Stimulated activated naive B cell treated with anti-CD40 and anti-IgM and Interleukin-4, amounts not matched to agents 10 μg/mL and 1 μg/mL and 100 μg/mL, for 72 hours (primary cell): ENCODE data around the gene CMTM2.
"Not testable (repeated sequence)": the region's sequence is repeated elsewhere in the genome, so short reads cannot be mapped to it uniquely, and the experiment has no call there.

ENCODE experiments used
- ATAC-seq, 2 donors: fragments of 150-1000 bp; cut with Tn5 transposase; replicated peaks; 2 replicates each; pipeline ENCODE4 v1.10.0; 2021; ENCODE audit warnings: moderate library complexity in 1 of 2
- DNase-seq: peaks from one replicate; pipeline ENCODE4 v3.0.0; 2021
- H3K27ac Mint-ChIP-seq: one replicate; pipeline ENCODE4 v1.8.0; 2022; ENCODE audit warnings: mild to moderate bottlenecking, mixed read lengths
- H3K27me3 Mint-ChIP-seq, 2 donors: one replicate each; pipeline ENCODE4 v1.8.0; 2022; ENCODE audit warnings: mixed read lengths in 2 of 2
- H3K36me3 Mint-ChIP-seq, 2 donors: one replicate each; pipeline ENCODE4 v1.8.0; 2022; ENCODE audit warnings: mixed read lengths in 2 of 2, mild to moderate bottlenecking in 1 of 2
- H3K4me1 Mint-ChIP-seq, 2 donors: one replicate each; pipeline ENCODE4 v1.8.0; 2022; ENCODE audit warnings: mixed read lengths in 2 of 2, mild to moderate bottlenecking in 1 of 2
- H3K4me3 Mint-ChIP-seq, 2 donors: one replicate each; pipeline ENCODE4 v1.8.0; 2022; ENCODE audit warnings: mild to moderate bottlenecking in 2 of 2, mixed read lengths in 2 of 2, moderate library complexity in 1 of 2
- H3K9me3 Mint-ChIP-seq, 2 donors: one replicate each; pipeline ENCODE4 v1.8.0; 2022; ENCODE audit warnings: mixed read lengths in 2 of 2, mild to moderate bottlenecking in 1 of 2

CMTM2 gene

DNA sequence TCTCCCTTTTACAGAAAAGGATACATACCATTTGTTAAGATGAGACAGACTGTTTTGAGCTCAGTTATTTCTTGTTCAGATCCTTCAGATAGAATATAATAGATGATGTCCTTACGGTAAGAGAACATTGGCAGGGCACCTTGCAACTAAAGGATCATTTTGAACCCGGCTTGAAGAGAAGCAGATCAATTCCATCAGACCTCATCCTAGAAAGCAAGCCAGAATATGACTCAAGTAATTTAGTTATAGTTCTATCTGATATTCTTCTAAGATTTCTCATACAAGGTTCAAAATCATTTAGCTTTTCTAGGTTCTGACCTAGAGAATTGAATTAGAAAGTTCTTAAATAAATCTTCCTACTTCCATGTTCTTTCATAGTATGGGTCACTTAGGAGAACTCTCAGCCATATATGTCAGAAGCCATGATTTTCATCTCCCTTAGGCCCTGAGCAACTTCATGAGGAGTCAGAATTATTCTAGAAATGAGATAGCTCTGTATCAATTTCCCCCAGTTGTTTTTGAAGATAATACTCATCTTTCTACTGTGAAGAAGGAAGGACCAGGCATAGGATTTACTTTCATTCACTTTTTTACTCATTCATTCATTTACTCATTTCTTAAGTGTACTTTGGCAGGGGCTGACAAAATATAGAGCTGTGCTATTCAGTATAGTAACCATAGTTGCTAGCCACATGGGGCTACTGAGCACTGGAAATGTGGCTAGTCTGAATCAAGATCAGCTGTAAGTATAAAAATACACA is 15.5 kb upstream of the CMTM2 start:
- Mint-ChIP-seq H3K27me3 (no peaks in the 10 kb centered on the region), H3K36me3 (peaks cover 27 to 45% of the 10 kb centered on the region in 2 donors), H3K4me1 (peaks cover 15 to 19% of the 10 kb centered on the region in 2 donors), H3K4me3 (no peak overlapping the region), H3K27ac (no peak overlapping the region), H3K9me3 (no peaks in the 10 kb centered on the region)
- DNase-seq (no peak), ATAC-seq (peak; percentile 58 to 74)

DNA sequence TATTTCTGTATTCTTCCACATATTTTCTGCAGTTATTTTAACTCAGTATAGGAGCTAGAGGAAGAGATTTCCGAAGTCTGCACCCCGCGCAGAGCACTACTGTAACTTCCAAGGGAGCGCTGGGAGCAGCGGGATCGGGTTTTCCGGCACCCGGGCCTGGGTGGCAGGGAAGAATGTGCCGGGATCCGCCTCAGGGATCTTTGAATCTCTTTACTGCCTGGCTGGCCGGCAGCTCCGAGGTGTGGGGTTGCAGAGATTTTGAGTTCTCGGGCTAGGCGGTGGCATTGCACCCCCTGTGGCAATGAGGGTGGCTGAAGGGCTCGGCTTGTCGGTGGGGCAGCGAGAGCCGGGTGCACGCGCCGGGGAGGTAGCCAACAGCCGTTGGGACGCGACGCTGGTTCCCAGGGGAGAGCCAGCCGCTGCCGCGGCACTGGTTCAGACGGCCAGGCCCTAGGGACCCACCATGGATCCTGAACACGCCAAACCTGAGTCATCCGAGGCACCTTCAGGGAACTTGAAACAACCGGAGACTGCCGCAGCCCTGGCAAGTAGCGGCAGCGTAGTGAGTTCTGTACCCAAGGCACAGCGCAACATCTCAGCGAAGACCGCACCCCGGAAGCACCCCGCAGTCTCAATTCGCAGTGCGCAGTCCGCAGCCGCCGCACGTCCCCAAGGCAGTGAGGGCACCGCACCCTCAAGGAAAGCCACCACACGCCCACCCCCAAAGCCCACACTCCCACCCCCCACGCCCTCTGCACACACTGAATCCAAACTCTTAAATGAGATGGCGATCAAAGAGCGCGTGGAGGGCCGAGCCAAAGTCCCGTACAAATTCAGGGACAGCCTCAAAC is 13.0 kb upstream of the CMTM2 start, which contains the start of gene CMTM1:
TSS of gene CMTM1 (plus strand) at position 389 of the 851 bp plus-strand sequence. CDS start at position 464, 75 bp downstream.
- H3K27ac Mint-ChIP-seq, result no peak within 1 kb of the TSS
- H3K4me3 Mint-ChIP-seq, result no peak within 1 kb of the TSS
- DNase-seq (no peak), ATAC-seq (no peak)
- H3K27me3 Mint-ChIP-seq, result no peaks in the 10 kb centered on the region
- peaks cover 7 to 9% of the 10 kb centered on the region in 2 donors for H3K4me1 Mint-ChIP-seq
- H3K9me3 Mint-ChIP-seq, result no peaks in the 10 kb centered on the region
- peaks cover 25 to 29% of the 10 kb centered on the region in 2 donors for H3K36me3 Mint-ChIP-seq

- H3K4me1 Mint-ChIP-seq, ATAC-seq, H3K9me3 Mint-ChIP-seq, DNase-seq, H3K27me3 Mint-ChIP-seq, H3K4me3 Mint-ChIP-seq, H3K27ac Mint-ChIP-seq: not testable (repeated sequence)
- H3K36me3 Mint-ChIP-seq, result peaks cover 21 to 29% of the 10 kb centered on the region in 2 donors
These were observed 12.0 kb upstream of the CMTM2 start for GRCh38 chr16:66567270-66567669.

DNA sequence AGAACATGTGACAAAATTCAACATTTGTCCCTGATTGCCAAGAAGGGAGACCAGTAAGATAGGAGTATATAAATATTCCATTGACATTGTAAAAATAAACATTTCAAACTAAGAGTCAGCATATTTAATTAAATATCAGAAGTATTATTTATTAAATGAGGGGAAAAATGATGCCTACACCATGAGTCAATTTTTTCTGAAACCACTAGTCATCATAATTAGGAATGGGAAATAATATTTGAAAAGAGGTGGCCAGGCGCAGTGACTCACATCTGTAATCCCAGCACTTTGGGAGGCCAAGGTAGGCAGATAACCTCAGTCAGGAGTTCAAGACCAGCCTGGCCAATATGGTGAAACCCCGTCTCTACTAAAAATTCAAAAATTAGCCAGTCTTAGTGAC is 10.9 kb upstream of the CMTM2 start:
- no peak for DNase-seq
- Mint-ChIP-seq H3K36me3 (peaks cover 21 to 30% of the 10 kb centered on the region in 2 donors), H3K4me3 (no peak overlapping the region), H3K27me3 (no peaks in the 10 kb centered on the region), H3K27ac (no peak overlapping the region), H3K9me3 (no peaks in the 10 kb centered on the region), H3K4me1 (peaks cover 4 to 8% of the 10 kb centered on the region in 2 donors)
- no peak for ATAC-seq

GRCh38 chr16:66569131-66569530 is 10.1 kb upstream of the CMTM2 start:
- Mint-ChIP-seq H3K27me3 (peaks cover 0 to 3% of the 10 kb centered on the region in 2 donors), H3K4me3 (no peak overlapping the region), H3K27ac (no peak overlapping the region), H3K4me1 (peaks cover 5 to 8% of the 10 kb centered on the region in 2 donors), H3K9me3 (no peaks in the 10 kb centered on the region), H3K36me3 (peaks cover 18 to 30% of the 10 kb centered on the region in 2 donors)
- ATAC-seq, result no peak
- DNase-seq, result no peak

DNA sequence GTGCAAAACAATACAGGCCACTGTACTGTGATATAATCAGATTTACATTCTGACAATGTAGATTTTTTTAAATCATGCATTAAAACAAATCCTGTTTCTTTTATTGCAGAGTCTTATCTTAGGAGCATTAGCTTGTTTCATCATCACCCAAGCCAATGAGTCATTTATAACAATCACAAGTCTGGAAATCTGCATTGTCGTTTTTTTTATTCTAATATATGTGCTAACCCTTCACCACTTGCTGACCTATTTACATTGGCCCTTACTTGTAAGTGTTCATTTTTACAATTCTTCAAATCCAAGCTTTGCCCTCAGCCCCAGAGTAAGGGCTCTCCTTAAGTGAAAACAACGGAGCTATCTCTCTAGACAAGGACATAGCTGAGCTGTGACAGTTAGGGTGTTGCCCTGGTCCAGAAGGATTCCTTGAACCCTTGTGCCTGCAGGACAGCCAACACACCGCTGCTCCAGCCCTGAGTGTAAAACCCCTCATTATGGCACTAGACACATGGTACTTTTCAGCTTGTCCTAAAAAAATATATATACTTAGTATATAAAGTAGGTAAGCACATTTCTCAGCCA is 9.3 kb upstream of the CMTM2 start:
- Mint-ChIP-seq H3K36me3 (peaks cover 15 to 27% of the 10 kb centered on the region in 2 donors), H3K4me3 (no peak overlapping the region), H3K4me1 (peaks cover 6 to 8% of the 10 kb centered on the region in 2 donors), H3K27me3 (peaks cover 0 to 6% of the 10 kb centered on the region in 2 donors), H3K27ac (no peak overlapping the region), H3K9me3 (no peaks in the 10 kb centered on the region)
- no peak for ATAC-seq
- no peak for DNase-seq

GRCh38 chr16:66572356-66572755 is 6.9 kb upstream of the CMTM2 start:
- peaks cover 12 to 16% of the 10 kb centered on the region in 2 donors for H3K27me3 Mint-ChIP-seq
- H3K9me3 Mint-ChIP-seq, result no peaks in the 10 kb centered on the region
- ATAC-seq (peak in 1 of 2 donors; percentile 29), DNase-seq (no peak)
- no peak overlapping the region for H3K27ac Mint-ChIP-seq
- peaks cover 6 to 8% of the 10 kb centered on the region in 2 donors for H3K4me1 Mint-ChIP-seq
- no peak overlapping the region for H3K4me3 Mint-ChIP-seq
- peaks cover 2 to 11% of the 10 kb centered on the region in 2 donors for H3K36me3 Mint-ChIP-seq

- DNase-seq (no peak), ATAC-seq (no peak)
- H3K4me3 Mint-ChIP-seq, result no peak overlapping the region
- peaks cover 0 to 5% of the 10 kb centered on the region in 2 donors for H3K36me3 Mint-ChIP-seq
- H3K27ac Mint-ChIP-seq, result no peak overlapping the region
- no peaks in the 10 kb centered on the region for H3K9me3 Mint-ChIP-seq
- peaks cover 17 to 19% of the 10 kb centered on the region in 2 donors for H3K4me1 Mint-ChIP-seq
- H3K27me3 Mint-ChIP-seq, result peaks cover 29 to 33% of the 10 kb centered on the region in 2 donors
These were observed 5.2 kb upstream of the CMTM2 start for GRCh38 chr16:66574081-66574480.

- Mint-ChIP-seq H3K27me3 (peaks cover 34 to 37% of the 10 kb centered on the region in 2 donors), H3K27ac (no peak overlapping the region), H3K36me3 (peaks cover 0 to 5% of the 10 kb centered on the region in 2 donors), H3K4me1 (peaks cover 17 to 24% of the 10 kb centered on the region in 2 donors), H3K9me3 (no peaks in the 10 kb centered on the region), H3K4me3 (no peak overlapping the region)
- ATAC-seq (no peak), DNase-seq (no peak)
These were observed 4.7 kb upstream of the CMTM2 start for GRCh38 chr16:66574531-66574930.

- DNase-seq, result no peak
- H3K27me3 Mint-ChIP-seq, result peaks cover 39 to 43% of the 10 kb centered on the region in 2 donors
- no peak overlapping the region for H3K4me3 Mint-ChIP-seq
- no peak overlapping the region for H3K27ac Mint-ChIP-seq
- ATAC-seq, result no peak
- H3K36me3 Mint-ChIP-seq, result peaks cover 0 to 5% of the 10 kb centered on the region in 2 donors
- no peaks in the 10 kb centered on the region for H3K9me3 Mint-ChIP-seq
- peaks cover 17 to 25% of the 10 kb centered on the region in 2 donors for H3K4me1 Mint-ChIP-seq
These were observed 4.2 kb upstream of the CMTM2 start for GRCh38 chr16:66575060-66575459.

DNA sequence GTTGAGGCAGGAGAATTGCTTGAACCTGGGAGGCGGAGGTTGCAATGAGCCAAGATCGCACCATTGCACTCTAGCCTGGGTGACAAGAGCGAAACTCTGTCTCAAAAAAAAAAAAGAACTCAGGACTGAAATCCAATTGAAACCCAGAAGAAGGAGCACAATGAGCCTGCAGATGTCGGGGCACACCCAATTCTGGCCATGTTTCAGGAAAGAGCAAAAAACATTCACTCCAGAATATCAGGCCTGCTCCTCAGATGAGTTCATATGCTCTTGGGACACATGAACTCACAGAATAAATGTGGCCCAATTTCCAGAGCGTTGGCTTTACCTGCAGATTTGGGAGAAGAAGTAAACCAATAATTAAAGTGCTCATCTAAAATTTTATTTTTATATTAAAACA is 3.0 kb upstream of the CMTM2 start:
- Mint-ChIP-seq H3K27me3 (peaks cover 42 to 52% of the 10 kb centered on the region in 2 donors), H3K4me3 (no peak overlapping the region), H3K36me3 (peaks cover 0 to 5% of the 10 kb centered on the region in 2 donors), H3K4me1 (peaks cover 23 to 25% of the 10 kb centered on the region in 2 donors), H3K9me3 (no peaks in the 10 kb centered on the region), H3K27ac (no peak overlapping the region)
- DNase-seq (no peak), ATAC-seq (no peak)

GRCh38 chr16:66580605-66581209 is 1.4 kb downstream of the CMTM2 start:
- peaks cover 59 to 62% of the 10 kb centered on the region in 2 donors for H3K27me3 Mint-ChIP-seq
- peaks cover 21% of the 10 kb centered on the region in 2 donors for H3K4me1 Mint-ChIP-seq
- DNase-seq (no peak), ATAC-seq (no peak)
- H3K27ac Mint-ChIP-seq, result no peak overlapping the region
- H3K36me3 Mint-ChIP-seq, result no peaks in the 10 kb centered on the region
- H3K9me3 Mint-ChIP-seq, result peaks cover 0 to 1% of the 10 kb centered on the region in 2 donors
- H3K4me3 Mint-ChIP-seq, result no peak overlapping the region

DNA sequence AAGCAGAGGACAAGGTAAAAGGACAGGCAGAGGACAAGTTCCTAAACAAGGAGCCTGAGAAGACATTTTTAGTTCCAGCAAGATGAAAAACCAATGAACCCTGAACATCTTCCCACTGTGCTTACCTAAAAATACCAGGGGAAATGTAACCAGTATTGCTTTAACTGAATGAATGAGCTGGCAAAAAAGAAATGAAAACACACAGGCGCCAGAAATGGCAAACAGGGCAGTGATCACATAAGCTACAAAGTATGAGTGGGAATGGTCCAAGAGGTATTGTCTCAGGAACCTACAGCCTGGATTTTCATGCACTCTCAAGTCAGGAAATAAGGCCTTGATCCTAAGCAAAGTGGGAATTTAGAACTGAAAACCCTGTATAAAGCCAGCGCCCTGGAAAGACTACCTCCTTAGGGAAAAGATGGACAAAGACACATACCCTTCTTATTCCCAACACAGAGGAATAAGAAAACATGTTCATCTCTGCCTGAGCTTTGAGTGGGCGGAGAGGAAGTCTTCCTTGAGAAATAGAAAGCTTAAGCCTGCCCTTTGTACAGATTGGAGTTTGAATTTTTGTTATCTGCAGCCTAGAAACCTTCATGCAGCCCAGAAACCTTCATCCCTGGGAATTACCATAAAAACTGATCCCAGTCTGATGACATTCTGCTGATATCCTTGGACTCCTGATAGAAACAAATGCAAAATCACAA is 2.1 kb downstream of the CMTM2 start:
- no peaks in the 10 kb centered on the region for H3K36me3 Mint-ChIP-seq
- H3K27ac Mint-ChIP-seq, result no peak overlapping the region
- peaks cover 0 to 1% of the 10 kb centered on the region in 2 donors for H3K9me3 Mint-ChIP-seq
- ATAC-seq (peak in 1 of 2 donors; percentile 16), DNase-seq (no peak)
- no peak overlapping the region for H3K4me3 Mint-ChIP-seq
- H3K4me1 Mint-ChIP-seq, result peaks cover 26 to 28% of the 10 kb centered on the region in 2 donors
- H3K27me3 Mint-ChIP-seq, result peaks cover 60 to 62% of the 10 kb centered on the region in 2 donors
